Psoas muscle (tissue), 8 donors: ENCODE data around the gene F11R. TPM values are rescaled to one million over a fixed set of nuclear protein-coding genes. Genes with fewer than 3 reads are reported as not detected.
"Not testable (repeated sequence)": the region's sequence is repeated elsewhere in the genome, so short reads cannot be mapped to it uniquely, and the experiment has no call there.

Experiments used
- ATAC-seq, 4 donors: fragments of 200-7000 bp; cut with Tn5 transposase; one replicate each; pipeline ENCODE4 v1.9.1; 2020; ENCODE audit warnings: moderate library complexity in 3 of 4, mild to moderate bottlenecking in 2 of 4
- DNase-seq, 2 donors: peaks; one replicate each; pipeline ENCODE4 v3.0.0-alpha.2; 2020
- H3K27ac ChIP-seq: fragments of 200-600 bp; one replicate; pipeline ENCODE4 v1.8.0; 2022
- H3K27me3 ChIP-seq, 3 donors: fragments of 200-600 bp in 1 of 3; one replicate each; pipeline versions ENCODE4 v1.6.1 to v1.8.0; 2013 to 2022; ENCODE audit warnings: low read length in 2 of 3, mild to moderate bottlenecking in 2 of 3, moderate library complexity in 1 of 3; ENCODE audit not compliant: insufficient read depth in 3 of 3
- H3K36me3 ChIP-seq, 2 donors: fragments of 200-600 bp in 1 of 2; one replicate each; pipeline versions ENCODE4 v1.6.1 to v1.8.0; 2013 to 2022; ENCODE audit warnings: low read depth in 1 of 2, mild to moderate bottlenecking in 1 of 2, moderate library complexity in 1 of 2; ENCODE audit not compliant: insufficient read depth in 1 of 2
- H3K4me1 ChIP-seq: fragments of 200-600 bp; one replicate; pipeline ENCODE4 v1.8.0; 2022
- H3K4me3 ChIP-seq: fragments of 200-600 bp; one replicate; pipeline ENCODE4 v1.8.0; 2022; ENCODE audit warnings: mild to moderate bottlenecking
- H3K9me3 ChIP-seq: fragments of 200-600 bp; one replicate; pipeline ENCODE4 v1.8.0; 2022
- WGBS, 3 donors: extraction: QIAGEN DNeasy Blood & Tissue Kit; methylation state at CpG; one replicate each; pipeline versions ENCODE4 v1.1.6 to v1.1.7; 2013; 5-methylcytosine and 5-hydroxymethylcytosine counted together
- intact Hi-C, 2 donors: fragments of 100-400 bp; cut with DNase I; formaldehyde crosslinking; loops; one replicate each; pipeline versions ENCODE4 v1.11.0 to v1.14.2; 2022
- polyA plus RNA-seq, 3 donors: library from polyadenylated mRNA; stranded (reverse); fragments of 200-250 nt; gene quantifications; one replicate each; pipeline ENCODE4 v1.2.3, GENCODE V29; 2013
- total RNA-seq, 4 donors: library from RNA; stranded (reverse); fragmentation: NEBNext Ultra II Directional in 2 of 4; extraction: Animal tissue kit (Norgen Biotek cat#: 25700) in 2 of 4; gene quantifications; one replicate each; pipeline versions ENCODE4 v1.2.1 to v1.2.4, GENCODE V29; 2021 to 2023
- TF ChIP-seq, protein P1 (sequence below): fragments of 200-600 bp; IDR thresholded peaks from one replicate; pipeline ENCODE4 v1.8.0; 2022; ENCODE audit warnings: antibody characterized with exemption
- donor health status: healthy with polysubstance abuse.
- donor health status: DM: no; HTN: no; CAD: no; lungs with moderate emphysema.
- donor health status: Bipolar disorder and iron deficiency.
- donor health status: healthy.
- donor health status: DM: yes; HTN: yes; CAD: no.
- donor health status: DM: no; HTN: no; CAD: no.
- donor health status: DM: no; HTN: no; CAD: no.
- donor health status: DM: yes; HTN: yes; CAD: no.

Gene F11R
- total and polyA plus RNA-seq, 7 donors = 2.9 to 13.8 (median 5.2) TPM

DNA sequence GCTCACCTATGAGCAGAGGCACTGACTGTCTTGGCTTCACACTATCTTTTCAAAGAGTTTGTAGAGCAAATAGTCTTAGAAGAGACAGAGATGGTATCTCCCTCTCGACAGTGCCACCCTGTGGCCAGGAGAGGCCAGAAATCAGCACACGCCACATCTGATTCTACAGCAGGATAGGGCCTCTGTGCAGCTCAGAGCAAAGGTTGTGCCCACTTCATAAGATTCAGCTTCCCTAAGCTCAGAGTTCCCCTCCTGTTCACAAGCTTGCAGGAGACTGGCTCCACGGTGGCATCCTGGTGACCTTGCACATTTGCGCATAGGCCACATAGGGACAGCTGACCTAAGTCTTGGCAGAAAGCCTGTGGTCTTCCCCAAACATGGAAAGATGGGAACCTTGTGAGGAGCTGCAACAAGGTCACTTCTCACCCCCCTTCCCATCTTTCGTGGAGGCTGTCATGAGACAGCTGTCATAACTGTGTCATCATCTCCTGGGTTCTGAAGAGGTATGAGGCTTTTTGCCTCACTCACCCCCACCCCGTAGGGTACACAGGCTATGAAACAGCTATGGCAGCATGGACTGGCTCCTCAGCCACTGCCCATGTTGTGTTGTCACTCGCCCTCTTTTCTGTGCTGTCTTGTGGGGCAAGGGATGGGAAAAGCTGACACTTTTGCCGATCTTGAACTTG is 69.4 kb downstream of the F11R start:
- TF ChIP-seq, protein P1, sequence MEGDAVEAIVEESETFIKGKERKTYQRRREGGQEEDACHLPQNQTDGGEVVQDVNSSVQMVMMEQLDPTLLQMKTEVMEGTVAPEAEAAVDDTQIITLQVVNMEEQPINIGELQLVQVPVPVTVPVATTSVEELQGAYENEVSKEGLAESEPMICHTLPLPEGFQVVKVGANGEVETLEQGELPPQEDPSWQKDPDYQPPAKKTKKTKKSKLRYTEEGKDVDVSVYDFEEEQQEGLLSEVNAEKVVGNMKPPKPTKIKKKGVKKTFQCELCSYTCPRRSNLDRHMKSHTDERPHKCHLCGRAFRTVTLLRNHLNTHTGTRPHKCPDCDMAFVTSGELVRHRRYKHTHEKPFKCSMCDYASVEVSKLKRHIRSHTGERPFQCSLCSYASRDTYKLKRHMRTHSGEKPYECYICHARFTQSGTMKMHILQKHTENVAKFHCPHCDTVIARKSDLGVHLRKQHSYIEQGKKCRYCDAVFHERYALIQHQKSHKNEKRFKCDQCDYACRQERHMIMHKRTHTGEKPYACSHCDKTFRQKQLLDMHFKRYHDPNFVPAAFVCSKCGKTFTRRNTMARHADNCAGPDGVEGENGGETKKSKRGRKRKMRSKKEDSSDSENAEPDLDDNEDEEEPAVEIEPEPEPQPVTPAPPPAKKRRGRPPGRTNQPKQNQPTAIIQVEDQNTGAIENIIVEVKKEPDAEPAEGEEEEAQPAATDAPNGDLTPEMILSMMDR = peak; percentile 29
- Histone ChIP-seq H3K27me3 (peaks cover 0 to 16% (median under 1%) of the 10 kb centered on the region in 3 donors), H3K36me3 (no peaks in the 10 kb centered on the region), H3K9me3 (no peaks in the 10 kb centered on the region), H3K27ac (no peak overlapping the region), H3K4me1 (no peaks in the 10 kb centered on the region), H3K4me3 (no peak overlapping the region)
- ATAC-seq (no peak), DNase-seq (peak; percentile 29 to 58)
- 31 to 44% (median 33%) methylated on average over 8 of the region's 8 CpGs for WGBS, 3 donors
- intact Hi-C loops = loop anchor here in 1 of 2 donors (10.0 kb wide), 1 partner anchor 117 kb away; no protein-coding TSS in a partner anchor

DNA sequence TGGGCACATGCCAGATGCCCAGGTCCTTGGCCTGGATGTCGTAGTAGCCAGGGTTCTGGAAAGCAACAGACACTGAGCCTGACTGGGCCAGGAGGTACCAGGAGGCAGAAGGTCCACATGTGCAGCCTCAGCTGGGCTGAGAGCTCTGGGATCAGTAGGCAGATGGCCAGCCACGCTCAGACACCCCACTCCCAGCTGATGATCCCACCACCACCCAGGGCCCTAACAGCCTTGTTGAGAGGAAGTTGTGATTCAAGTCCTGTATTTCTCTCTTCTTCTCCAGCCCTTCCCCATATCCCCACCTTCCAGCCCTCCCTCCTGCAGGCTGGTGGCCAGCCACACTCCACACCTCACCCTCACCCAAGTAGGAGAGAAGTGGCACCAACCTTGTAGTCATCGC is 70.3 kb downstream of the F11R start:
- 79 to 89% (median 85%) methylated on average over 3 of the region's 3 CpGs for WGBS, 3 donors
- ATAC-seq (no peak), DNase-seq (no peak)
- Histone ChIP-seq H3K4me3 (no peak overlapping the region), H3K9me3 (no peaks in the 10 kb centered on the region), H3K27me3 (peaks cover 0 to 16% (median 0%) of the 10 kb centered on the region in 3 donors), H3K36me3 (no peaks in the 10 kb centered on the region), H3K4me1 (no peaks in the 10 kb centered on the region), H3K27ac (no peak overlapping the region)
- TF ChIP-seq, protein P1 = no peak
- intact Hi-C loops = loop anchor here in 1 of 2 donors (10.0 kb wide), 1 partner anchor 116 kb away; no protein-coding TSS in a partner anchor

DNA sequence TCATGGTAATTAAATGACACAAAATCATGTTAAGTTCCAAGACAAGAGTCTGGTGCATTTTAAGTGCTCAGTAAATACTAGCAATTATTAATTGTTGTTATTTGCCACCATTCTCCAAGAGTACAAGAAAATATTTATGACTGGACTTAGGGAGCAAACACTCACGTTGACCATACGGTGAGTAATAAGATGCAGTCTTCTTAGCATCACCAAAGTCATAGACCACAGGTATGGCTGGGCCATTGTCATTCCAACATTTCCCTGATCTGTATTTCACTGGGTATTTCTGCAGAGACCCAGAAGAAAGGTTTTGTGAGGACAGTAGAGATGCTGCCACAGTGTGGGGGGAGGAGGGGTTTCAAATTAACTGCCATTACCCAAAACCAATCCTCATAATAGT is 71.1 kb downstream of the F11R start:
- Histone ChIP-seq H3K27me3 (peaks cover 0 to 23% (median 0%) of the 10 kb centered on the region in 3 donors), H3K4me1 (no peaks in the 10 kb centered on the region), H3K27ac (no peak overlapping the region), H3K4me3 (no peak overlapping the region), H3K36me3 (no peaks in the 10 kb centered on the region), H3K9me3 (no peaks in the 10 kb centered on the region)
- no peak for DNase-seq
- TF ChIP-seq, protein P1 = no peak
- intact Hi-C loops = loop anchor here in 1 of 2 donors (10.0 kb wide), 1 partner anchor 115 kb away; no protein-coding TSS in a partner anchor
- 82 to 96% (median 82%) methylated on average over 2 of the region's 2 CpGs for WGBS, 3 donors
- no peak for ATAC-seq

DNA sequence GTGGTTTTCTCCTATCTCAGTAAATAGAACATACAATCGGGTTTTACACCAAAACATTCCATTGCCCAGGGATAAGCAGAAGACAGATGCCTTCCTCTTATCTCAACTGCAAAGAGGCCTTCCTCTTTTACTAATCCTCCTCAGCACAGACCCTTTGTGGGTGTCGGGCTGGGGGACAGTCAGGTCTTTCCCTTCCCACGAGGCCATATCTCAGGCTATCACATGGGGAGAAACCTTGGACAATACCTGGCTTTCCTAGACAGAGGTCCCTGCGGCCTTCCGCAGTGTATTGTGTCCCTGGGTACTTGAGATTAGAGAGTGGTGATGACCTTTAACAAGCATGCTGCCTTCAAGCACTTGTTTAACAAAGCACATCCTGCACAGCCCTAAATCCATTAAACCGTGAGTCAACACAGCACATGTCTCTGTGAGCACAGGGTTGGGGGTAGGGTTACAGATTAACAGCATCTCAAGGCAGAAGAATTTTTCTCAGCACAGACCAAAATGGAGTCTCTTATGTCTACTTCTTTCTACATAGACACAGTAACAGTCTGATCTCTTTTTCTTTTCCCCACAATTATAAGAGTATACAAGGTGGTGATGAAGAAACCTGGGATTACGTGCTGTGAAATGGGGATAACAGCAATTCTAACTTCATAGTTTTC is 71.6 kb downstream of the F11R start:
- H3K27me3 ChIP-seq = peaks cover 0 to 25% (median 0%) of the 10 kb centered on the region in 3 donors
- DNase-seq, H3K27ac ChIP-seq, H3K4me1 ChIP-seq, ATAC-seq, H3K9me3 ChIP-seq, H3K4me3 ChIP-seq, H3K36me3 ChIP-seq, intact Hi-C loops: not testable (repeated sequence)
- 46 to 57% (median 53%) methylated on average over 7 of the region's 7 CpGs for WGBS, 3 donors

DNA sequence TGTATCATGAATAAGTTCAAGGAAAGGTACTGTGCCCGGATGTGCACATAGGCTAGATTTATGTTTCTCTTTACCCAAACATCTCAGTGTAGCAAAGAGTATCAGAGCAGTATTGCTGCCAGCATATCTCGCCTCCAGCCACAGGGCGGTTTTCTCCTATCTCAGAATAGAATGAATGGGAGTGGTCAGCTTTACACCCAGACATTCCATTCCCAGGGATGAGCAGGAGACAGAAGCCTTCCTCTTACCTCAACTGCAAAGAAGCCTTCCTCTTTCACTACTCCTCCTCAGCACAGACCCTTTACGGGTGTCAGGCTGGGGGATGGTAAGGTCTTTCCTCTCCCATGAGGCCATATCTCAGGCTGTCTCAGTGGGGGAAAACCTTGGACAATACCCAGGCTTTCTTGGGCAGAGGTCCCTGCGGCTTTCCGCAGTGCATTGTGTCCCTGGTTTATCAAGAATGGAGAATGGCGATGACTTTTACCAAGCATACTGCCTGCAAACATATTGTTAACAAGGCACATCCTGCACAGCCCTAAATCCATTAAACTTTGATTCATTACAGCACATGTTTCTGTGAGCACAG is 73.7 kb downstream of the F11R start:
- H3K4me1 ChIP-seq, H3K27ac ChIP-seq, intact Hi-C loops, DNase-seq, H3K4me3 ChIP-seq, H3K36me3 ChIP-seq, ATAC-seq, H3K9me3 ChIP-seq: not testable (repeated sequence)
- H3K27me3 ChIP-seq = peaks cover 0 to 18% (median 0%) of the 10 kb centered on the region in 3 donors
- WGBS, 3 donors = 33 to 50% (median 42%) methylated on average over 7 of the region's 7 CpGs

DNA sequence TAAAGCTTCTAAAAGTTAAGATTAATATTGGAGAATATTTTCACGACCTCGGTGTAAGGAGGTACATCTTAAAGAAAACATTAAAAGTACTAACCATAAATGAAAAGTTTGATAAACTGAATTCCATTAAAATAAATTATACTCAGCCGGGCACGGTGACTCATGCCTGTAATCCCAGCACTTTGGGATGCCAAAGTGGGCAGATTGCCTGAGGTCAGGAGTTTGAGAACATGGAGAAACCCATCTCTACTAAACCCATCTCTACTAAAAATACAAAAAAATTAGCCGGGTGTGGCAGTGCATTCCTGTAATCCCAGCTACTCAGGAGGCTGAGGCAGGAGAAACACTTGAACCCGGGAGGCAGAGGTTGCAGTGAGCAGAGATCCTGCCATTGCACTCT is 75.1 kb downstream of the F11R start:
- H3K4me3 ChIP-seq, intact Hi-C loops, ATAC-seq, H3K4me1 ChIP-seq, DNase-seq, H3K36me3 ChIP-seq, H3K27ac ChIP-seq, H3K27me3 ChIP-seq, H3K9me3 ChIP-seq: not testable (repeated sequence)
- 71 to 74% (median 74%) methylated on average over 6 of the region's 6 CpGs for WGBS, 3 donors
